AG20443 (cell line): ENCODE results near the gene MEF2D.

Experiments used
- DNase-seq: peaks from one replicate; pipeline ENCODE4 v3.0.0; 2012; ENCODE audit warnings: low spot score, mixed read lengths

Gene MEF2D

DNA sequence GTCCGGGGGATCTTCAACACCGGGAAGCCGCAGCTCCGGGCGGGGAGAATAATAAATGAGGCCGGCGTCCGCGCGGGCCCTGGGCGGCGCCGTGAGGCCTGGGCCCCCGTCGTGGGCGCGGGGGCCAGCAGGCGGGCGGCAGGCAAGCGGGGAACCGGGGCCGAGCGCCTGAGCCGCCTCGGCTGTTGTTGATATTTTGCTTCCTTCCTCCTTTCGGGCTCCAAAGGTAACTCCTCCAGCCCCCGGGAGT, at the start of gene MEF2D:
Gene MEF2D, minus strand, starts transcription at position 233 of the 250 bp plus-strand sequence. CDS start 17,483 bp downstream, outside the sequence.
- DNase-seq, result no peak

DNA sequence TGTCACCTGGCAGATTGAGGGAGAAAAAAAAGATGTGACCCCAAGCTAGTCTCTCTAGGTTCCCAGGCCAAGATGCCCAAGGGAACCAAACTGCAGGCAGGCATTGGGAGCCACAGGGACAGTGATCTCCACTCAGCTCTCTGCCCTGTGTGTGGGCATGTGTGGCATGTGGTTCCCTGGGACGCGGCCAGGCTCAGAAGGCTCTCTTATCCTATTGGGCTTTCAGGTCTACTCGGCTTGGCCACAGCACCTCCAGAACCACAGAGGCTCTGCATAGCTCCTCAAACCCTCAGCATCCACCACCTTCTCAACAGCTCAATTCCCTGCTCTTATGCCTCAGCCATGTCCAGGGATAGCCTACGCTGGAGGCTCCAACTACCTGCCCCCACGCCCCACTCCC, 49.8 kb upstream of the MEF2D start:
- no peak for DNase-seq

DNA sequence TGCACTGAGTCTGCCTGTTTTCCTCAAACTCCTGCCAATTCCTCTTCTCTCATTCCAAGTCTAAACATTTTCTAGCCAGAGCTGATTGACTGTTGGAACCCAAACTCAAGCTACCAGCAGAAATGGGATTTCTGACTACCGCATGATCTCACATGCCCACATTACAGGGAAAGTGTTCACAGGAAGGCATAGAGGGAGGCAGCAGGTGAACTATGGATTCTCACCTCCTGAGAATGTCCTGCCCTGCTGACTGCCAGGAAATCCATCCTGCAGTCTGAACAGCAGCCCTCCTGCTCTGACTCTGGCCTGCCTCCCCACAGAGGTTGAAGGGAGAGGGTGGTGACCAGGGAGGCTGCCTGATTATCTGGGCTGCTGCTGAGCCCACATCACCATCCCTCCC, 49.3 kb upstream of the MEF2D start:
- no peak for DNase-seq

DNA sequence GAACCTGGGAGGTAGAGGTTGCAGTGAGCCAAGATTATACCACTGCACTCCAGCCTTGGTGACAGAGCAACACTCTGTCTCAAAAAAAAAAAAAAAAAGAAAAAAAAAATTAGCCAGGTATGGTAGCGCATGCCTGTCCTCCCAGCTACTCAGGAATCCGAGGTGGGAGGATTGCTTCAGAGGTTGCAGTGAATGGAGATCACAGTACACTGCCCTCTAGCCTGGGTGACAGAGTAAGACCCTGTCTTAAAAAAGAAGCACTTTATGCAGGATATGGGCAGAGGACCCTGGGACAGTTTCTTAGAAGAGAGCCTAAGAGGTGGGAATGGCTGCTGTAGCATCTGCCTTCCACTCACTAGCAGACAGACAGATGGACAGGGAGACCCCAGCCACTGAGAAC, 48.8 kb upstream of the MEF2D start:
- no peak for DNase-seq

DNA sequence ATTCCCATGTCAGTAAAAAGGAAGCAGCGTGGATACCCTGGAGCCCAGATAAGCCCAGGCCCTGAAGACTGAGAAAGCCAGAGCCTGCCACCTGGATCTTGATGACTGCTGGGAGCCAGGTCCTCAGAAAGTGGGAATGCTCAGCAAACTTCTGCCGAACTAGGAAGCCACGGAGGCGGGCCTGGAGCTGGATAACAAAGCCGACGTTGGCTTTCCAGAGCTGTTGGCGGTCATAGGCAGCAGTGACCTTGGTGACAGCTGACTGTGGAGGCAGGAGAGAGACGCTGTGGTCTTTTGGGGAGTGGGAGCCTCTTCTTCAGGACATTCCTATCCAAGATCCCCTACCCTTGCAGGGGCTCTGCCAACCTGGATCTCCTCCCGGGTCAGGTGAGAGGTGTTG, 47.4 kb upstream of the MEF2D start:
- DNase-seq, result no peak

DNA sequence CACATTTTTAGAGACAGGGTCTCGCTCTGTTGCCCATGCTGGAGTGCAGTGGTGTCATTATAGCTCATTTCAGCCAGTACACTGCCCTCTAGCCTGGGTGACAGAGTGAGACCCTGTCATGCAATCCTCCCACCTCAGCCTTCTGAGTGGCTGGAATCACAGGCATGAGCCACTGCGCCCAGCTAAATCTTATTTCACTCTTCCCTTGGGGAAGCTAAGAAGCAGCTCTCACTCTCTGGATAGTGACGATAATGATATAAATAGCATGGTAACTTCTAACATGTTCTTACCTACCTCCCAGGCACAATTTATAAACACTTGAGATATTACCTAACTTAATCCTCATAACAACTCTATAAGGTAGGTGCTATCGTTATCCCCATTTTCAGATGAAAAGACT, 46.9 kb upstream of the MEF2D start:
- no peak for DNase-seq

DNA sequence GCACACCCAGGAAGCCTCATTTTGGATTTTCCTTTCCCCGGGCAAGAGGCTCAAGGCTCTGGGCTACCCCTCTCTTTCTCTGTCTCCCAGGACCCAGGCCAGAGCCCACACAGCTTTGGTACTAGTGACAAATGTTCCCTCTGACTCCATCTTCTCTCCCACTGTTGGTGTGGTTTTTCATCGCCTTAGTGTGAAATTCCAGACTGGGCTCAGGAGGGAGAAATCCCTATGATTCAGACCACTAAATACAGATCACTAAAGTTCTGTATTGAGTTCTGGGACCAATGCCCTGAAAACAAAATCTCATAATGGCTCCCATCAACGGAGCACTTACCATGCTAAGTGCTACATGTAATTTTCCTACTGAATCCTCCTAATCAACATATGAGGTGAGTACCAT, 45.7 kb upstream of the MEF2D start:
- no peak for DNase-seq

DNA sequence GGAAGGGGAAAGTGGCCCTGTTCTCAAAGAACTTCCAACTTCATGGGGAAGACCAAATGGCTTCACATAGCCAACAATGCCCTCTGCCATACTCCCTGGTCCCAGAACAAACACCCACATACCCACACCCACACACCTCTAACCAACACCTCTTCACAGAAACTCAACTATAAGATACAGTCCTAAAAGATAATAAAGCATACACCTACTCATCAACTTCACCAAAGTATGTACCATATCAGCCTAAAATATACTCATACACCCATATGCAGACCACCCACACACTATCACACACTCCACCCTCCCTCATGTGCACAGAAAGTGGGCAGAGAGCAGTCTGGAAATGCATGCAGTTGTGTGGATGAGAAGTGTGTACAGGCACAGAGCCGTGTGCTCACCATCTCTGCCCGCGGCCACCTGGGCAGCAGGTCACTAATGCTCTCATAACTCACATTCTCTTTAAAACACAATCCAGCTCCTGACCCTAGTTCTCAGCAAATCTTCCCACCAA, 44.1 kb upstream of the MEF2D start:
- DNase-seq, result no peak

DNA sequence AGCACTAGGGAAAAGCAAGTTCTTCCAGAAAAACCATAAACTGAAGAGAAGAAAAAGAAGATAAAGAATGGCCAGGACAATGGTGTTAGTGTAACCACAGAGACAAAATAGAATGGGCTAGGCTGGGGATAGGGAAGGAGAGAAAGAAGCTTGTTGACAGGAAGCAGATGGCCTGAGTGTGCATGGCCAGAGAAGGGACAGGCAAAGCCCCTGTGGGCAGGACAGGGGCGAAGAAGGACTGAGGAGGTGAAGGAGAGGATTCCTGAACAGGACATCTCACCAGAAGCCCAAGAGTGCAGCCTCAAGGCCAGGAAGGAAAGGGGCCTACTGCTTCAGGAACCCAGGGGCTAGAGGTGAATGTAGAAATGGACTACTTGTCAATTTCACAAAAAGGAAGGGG, 42.5 kb upstream of the MEF2D start:
- no peak for DNase-seq

DNA sequence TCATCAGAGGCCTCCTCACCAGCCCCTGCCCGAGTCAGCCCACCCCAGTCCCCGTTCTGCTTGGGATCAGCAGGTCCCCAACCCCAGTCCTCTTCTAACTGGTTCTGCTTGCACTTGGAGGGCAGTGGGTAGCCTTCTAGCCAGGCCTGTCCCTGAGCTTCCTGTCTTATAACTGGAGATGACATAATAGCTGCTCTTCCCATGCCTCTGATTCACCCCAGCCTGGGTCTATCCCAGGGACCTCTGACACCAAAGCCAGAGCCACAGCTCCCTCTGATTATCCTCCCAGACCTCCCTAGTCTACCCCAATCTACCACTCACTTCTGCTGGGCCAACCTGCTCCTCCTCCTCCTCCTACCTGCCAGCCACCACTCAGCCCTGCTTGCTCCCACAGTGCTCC, 40.4 kb upstream of the MEF2D start:
- peak; percentile 62 for DNase-seq

DNA sequence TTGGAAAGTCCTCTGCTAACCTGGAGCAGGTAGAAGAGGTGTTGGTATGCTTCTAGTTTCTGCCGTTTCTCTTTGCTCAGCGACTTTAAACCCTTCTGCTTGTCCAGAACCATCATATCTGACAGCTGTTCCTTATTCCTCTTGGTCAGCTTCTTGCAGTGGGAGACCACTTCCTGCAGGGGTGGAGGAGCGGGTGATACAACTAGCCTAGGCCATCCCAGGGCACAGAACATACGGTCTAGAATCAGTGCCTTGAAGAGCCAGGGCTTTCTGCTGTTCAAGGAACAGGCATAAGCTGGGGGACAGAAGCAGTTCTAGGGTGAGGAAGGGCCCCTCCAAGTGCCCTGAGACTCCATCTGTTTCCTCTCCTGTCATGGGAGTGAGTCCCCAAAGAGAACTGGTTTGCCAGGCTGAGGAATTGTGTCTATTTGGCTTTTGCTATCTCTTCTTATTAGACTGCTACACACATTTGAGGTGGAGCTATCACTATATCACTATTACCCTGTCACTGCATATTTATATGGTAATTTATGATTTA, 39.3 kb upstream of the MEF2D start:
- no peak for DNase-seq

DNA sequence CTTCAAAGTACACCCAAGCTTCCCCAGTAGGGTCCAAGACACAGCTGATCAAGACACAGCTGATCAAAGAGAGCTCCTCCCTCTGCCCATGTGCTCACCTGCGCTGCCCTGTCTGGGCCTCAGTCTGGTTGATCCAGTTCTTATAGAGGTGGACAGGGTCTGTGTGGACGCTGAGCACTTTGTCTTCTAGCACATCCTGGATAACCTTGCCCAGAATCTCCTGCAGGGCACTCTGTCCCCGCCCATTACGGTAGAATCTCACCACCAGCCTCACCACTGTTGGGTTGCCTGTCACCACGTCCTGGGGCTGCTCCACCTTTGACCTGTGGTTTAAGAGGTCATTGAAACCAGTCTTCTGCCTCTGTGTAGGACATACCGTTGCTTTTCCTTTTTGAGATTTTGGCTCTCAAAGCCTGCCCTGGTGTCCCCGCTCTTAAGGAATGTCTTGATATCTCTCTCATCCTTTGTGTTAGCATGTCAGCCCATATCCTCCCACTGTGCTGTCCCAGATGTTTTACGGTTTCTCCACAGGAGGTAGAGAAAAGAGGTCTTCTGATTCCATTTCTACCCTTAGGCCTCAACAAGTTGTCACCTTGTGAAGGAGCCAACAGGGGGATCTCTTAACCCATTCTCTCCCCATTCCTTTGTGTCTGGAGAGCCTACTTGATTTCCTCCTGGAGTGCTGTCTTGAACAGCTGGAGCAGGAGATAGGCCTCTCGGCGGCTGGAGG, 38.3 kb upstream of the MEF2D start:
- no peak for DNase-seq

DNA sequence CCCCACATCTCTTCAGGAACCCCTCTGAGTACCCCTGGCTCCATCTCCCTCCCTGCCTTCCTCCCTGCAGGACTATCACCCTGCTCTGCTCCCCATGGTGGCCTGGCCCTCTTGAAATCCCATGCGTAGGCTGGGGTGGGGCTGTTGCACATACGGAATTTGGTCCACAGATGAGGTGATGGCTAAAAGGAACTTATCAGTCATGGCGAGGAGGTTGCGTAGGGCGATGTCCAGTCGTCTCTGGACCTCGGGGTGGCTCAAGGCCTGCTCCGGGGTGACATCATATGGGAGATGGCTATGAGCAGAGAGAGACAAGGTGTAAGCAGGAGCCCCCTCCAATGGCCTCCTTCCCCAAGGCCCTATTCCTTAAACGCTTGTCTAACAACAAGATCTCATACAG, 36.5 kb upstream of the MEF2D start:
- DNase-seq, result no peak

DNA sequence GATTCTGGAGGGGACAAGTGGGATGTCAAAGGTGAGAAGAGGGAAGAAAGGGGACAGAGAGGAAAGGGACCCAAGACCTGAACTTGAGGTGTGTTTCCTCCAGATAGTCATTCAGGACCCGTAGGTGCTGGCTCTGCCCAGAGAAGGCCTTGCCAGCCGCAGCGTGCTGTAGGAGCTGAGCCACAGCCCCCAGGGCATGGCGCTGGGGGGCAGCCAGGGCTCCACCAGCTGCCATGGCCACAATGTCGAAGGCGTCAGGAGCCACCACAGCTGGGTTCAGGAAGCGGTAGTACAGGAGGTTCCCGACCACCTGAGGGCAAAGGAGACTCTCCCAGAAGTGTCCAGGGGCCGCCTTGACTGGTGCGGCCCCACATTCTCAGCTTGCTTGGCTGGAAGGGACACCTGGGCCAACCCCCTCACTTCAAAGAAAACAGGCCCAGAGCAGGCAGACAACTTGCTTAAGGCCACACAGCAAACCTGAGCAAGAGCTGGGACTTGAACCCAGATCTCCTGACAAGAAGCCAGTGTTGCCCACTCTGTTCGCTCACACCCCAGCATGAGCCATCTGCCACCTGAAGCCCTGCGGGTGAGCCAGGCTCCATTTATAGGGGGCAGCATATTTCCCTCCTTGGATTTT, 34.0 kb upstream of the MEF2D start:
- DNase-seq, result no peak

DNA sequence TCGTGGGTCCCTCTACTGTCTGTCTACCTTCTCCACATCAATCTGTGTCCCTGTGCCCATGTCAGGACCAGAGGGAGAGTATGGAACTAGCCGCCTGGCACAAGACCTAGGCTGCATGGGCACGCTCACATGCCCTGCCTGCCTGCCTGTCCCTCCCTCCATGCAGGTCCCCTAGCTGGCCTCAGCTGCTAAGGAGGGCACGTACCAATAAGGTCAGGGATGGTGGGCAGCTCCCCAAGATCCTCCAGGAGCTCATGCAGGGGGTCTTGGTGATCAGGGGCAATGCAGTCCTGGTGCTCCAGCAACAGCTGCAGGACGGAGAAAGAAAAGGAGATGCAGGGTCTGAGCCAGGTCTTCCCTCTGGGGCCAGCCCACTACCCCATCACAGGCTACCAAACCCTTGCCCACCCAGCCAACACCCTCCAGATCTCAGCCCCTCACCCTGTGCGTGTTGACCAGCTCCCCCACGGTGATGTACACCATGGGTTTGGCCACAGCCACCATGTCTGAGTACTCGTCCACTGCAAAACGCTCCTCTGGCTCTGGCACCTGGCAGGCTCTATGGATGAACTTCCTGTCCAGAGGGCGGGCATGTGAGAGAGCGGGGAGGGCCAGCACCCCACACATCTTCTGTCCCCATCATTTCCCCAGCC, 33.1 kb upstream of the MEF2D start:
- no peak for DNase-seq

DNA sequence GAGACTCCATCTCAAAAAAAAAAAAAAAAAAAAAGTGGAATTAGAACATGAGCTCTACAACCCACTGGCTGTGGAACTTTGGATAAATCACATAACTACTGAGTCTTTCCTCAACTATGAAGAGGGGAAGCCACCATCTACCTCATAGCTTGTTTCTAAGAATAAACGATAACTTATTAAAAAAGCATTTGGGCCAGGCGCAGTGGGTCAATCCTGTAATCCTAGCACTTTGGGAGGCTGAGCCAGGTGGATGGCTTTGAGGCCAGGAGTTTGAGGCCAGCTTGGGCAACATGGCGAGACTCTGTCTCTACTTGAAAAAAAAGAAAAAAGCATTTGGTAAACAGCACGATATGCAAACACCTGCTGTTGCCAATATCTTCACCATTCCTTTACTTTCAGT, 31.8 kb upstream of the MEF2D start:
- no peak for DNase-seq

DNA sequence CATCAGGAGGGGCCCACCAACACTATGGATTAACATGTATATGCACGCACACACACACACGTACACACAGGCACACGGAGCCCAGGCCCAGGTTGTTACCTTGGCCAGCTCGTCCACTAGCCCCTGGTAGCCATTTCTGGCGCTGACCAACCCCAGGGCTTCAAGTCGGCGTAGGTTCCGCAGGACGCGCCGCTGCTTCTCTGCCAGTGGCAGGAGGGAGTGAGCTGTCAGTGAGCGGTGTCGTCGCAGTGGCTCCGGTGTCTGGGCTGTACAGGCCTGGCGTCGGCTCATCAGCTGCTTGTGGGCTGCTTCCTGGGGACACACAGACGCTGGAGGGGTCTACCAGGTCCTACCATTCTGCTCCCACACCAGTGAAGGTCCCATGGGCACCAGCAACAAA, 29.4 kb upstream of the MEF2D start:
- DNase-seq, result no peak

DNA sequence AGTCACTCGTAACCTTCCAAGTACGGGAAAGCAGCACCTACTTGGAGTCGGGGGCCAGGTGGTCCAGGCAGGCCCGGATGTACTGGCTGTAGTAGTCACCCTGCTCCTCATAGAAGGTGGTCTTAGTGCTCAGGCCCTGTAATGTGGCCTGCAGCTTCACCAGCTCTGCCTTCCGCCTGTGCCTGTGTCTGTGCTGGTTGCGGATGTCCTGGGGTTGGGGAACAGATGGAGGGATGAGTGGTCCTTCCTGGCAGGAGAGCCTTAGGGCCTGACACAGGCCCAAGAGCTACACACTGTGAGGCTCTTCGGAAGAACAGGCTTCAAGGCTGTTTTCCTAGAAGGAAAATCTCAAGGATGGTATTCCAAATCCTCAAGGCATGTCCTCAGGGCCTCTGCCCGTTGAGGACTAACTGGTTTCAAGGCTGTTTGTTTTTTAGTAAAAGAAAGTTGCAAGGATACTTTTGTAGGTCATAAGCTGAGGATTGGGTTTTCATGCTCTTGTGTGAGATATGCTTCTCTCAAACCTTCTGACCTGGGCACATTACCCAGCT, 28.4 kb upstream of the MEF2D start:
- no peak for DNase-seq

DNA sequence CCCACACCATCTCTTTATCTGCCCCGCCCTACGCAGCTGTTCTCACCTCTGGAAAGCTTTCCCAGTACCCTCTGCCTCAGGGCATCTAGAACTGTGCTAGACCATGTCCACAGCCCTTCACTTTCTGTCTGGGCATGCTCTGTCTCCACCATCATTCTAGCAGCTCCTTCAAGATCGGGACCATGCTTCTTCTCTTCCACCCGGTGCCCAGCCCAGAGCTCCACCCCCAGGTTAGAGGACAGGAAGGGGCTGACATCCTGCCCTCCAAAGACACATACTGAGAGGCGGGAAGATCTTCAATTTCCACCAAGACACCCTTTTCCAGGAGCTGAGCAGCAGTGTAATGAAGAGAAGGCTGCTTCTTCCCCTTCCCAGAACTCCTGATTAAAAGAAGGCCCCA, 27.7 kb upstream of the MEF2D start:
- no peak for DNase-seq

DNA sequence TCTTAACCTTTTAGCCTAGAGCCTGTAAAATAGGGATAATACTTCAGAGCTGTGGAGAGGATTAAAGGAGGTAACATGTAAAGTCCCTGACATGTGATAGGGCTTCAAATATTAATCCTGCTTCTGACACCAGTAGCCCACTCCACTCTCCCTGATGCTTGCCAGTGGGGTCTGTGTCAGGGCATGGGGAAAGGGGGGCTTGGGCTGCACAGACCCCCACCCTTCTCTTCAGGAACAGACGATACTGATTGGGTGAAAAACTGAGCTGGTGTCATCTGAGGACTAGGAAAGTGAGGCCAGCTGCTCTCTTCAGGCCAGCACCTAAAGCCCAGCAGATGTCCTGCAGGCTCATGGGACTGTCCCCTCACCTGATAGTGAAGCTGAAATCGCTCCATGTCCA, 27.0 kb upstream of the MEF2D start:
- no peak for DNase-seq

DNA sequence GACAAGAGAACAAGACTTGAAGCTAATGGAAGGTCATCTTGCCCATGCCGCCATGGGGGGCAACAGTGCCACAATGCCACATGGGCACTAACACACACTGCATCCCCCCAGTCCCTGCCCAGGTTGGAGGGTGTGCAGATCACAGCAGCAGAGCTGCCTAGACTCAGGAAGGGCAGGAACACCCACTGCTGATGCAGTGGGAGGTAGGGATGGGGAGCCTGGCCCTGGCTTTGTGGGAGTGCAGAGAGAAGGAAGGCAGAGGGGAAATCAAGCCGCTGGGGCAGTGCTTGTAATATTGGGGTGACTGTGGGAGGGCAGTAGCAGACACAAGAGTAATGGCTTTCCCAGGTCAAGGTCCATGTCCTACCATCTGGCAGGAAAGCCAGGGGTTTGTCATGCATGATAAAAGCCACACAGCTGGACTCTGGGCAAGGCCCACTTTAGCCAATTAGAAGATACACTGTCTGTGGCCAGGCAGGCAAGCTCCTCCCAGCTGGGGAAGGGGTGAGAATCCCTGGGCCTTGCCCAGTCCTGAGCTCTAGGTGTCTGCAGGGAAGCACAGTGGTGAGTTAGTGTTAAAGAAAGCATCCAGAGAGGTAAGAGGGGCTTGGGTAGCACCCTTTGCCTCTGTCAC, 25.4 kb upstream of the MEF2D start:
- no peak for DNase-seq

DNA sequence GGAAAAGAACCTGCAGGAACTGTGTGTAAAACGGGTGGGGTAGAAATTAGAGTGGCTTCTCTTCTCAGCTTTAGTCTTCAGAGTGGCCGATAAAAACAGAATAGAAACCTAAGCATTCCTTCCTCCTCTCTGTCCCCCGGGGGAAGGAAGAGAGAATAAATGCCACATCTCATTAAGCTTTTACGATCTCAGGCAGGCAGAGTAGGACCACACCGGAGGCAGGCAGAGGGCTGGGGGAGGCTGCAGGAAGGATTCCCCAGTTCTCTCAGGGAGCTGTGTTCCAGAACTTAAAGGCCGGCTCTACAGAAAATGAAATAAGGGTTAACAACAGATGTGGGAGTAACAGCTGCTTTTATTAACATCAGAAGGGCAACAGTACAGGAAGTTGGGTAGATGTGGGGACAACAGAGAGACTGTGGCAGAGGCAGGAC, 24.5 kb upstream of the MEF2D start:
- no peak for DNase-seq

DNA sequence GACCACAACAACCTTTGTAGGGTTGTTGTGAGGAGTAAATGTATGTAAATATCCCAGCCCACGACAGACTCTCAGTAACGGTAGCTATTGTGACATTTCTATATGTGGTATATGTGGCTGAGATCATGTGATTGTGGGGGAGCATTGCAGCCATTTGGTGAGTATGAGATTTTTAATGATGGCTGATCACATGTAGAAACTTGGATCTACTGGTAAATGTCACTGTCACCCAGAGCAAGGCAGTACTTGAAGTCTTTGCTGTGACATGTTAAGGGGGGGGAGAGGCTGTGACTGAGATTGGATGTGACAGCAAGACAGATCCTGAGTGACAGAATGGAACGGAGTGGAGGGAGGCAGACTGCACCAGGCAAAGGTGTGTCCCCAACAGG, 23.9 kb upstream of the MEF2D start:
- DNase-seq, result no peak
